ENCODE data around the gene MYBPC1.

DNA sequence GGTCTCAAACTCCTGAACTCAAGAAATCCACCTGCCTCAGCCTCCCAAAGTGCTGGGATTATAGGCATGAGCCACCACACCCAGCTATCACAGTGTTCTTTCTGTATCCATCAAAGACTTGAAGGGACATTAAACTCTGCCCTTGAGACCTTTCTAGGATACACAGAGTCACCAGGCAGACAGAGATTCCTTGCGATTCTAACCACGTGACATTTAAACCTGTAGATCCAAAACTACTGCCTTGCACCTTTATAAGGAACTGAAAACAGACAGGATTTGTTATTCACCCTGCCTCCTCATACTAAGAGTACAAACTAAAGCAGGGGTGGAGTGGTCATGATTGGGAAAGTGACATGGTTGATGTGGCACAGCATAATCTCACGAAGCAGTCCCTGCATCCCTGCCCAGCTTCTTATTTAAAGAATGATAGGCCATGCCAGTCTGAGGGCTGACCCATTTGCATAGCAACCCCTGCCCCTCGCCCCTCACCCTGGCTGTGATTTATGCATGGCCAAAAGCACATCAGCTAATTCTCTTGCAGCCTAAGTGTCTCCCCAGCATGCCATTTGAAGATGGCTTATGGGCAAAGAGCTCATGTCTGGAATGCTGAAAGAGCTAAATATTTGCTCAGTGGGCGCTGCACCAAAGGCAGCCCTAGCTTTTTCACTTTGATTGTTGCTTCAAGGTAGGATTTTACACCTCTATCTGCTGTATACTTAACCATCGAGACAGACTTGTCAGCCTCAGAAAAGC, 43.2 kb upstream of the MYBPC1 start:
- TF ChIP-seq, protein P1, sequence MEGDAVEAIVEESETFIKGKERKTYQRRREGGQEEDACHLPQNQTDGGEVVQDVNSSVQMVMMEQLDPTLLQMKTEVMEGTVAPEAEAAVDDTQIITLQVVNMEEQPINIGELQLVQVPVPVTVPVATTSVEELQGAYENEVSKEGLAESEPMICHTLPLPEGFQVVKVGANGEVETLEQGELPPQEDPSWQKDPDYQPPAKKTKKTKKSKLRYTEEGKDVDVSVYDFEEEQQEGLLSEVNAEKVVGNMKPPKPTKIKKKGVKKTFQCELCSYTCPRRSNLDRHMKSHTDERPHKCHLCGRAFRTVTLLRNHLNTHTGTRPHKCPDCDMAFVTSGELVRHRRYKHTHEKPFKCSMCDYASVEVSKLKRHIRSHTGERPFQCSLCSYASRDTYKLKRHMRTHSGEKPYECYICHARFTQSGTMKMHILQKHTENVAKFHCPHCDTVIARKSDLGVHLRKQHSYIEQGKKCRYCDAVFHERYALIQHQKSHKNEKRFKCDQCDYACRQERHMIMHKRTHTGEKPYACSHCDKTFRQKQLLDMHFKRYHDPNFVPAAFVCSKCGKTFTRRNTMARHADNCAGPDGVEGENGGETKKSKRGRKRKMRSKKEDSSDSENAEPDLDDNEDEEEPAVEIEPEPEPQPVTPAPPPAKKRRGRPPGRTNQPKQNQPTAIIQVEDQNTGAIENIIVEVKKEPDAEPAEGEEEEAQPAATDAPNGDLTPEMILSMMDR (IDR thresholded peaks at IDR 0.05 in 4 of 5, conservative IDR thresholded peaks at IDR 0.05 in 1 of 5) = no peak
- no peak for TF ChIP-seq POLR2A (IDR thresholded peaks at IDR 0.05)
